Astrocyte of the spinal cord (primary cell): ENCODE measurements around the gene KCNQ1.

Experiments used
- DNase-seq: peaks from one replicate; pipeline ENCODE4 v3.0.0; 2011; ENCODE audit warnings: low read depth, low spot score
- H3K4me3 ChIP-seq: 2 replicates; pipeline ENCODE4 v1.5.1; 2011; ENCODE audit warnings: low read depth, mild to moderate bottlenecking, low read length, moderate library complexity
- in situ Hi-C: cut with HindIII; loops from 2 replicates; pipeline ENCODE4 v1.10.0; 2017; ENCODE audit warnings: low sequenced_read_pairs
- TF ChIP-seq, protein P1 (sequence below): IDR thresholded peaks from 2 replicates; pipeline ENCODE4 v1.5.1; 2012; ENCODE audit warnings: low read depth, mild to moderate bottlenecking, low read length, inconsistent platforms

The KCNQ1 gene

DNA sequence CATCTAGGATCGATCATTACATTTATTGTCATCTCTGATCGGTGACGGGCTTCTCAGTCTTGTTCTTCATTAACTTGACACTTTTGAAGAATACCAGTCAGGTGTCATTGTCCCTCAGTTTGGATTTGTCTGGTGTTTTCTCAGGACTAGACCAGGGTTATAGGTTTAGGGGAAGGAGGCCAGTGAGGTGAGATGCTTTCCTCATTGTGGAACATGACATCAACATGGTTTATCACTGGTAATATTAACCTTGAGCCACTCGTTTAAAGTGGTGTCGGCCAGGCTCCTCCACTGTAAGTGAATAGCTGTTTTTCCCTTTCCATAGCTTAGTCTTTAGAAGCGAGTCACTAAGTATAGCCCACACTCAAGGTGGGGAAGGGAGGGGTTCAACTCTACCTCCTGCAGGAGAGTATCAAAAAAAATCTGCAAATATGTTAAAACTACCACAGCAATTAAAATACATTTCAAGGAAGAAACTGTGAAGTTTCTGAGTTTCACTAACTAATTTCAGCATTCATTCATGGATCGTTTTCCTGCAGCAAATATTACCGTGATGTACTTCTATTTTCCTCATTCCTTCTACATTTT is 213.0 kb downstream of the KCNQ1 start:
- DNase-seq: no peak
- TF ChIP-seq, protein P1, sequence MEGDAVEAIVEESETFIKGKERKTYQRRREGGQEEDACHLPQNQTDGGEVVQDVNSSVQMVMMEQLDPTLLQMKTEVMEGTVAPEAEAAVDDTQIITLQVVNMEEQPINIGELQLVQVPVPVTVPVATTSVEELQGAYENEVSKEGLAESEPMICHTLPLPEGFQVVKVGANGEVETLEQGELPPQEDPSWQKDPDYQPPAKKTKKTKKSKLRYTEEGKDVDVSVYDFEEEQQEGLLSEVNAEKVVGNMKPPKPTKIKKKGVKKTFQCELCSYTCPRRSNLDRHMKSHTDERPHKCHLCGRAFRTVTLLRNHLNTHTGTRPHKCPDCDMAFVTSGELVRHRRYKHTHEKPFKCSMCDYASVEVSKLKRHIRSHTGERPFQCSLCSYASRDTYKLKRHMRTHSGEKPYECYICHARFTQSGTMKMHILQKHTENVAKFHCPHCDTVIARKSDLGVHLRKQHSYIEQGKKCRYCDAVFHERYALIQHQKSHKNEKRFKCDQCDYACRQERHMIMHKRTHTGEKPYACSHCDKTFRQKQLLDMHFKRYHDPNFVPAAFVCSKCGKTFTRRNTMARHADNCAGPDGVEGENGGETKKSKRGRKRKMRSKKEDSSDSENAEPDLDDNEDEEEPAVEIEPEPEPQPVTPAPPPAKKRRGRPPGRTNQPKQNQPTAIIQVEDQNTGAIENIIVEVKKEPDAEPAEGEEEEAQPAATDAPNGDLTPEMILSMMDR: no peak
- in situ Hi-C loops: no loop called here

DNA sequence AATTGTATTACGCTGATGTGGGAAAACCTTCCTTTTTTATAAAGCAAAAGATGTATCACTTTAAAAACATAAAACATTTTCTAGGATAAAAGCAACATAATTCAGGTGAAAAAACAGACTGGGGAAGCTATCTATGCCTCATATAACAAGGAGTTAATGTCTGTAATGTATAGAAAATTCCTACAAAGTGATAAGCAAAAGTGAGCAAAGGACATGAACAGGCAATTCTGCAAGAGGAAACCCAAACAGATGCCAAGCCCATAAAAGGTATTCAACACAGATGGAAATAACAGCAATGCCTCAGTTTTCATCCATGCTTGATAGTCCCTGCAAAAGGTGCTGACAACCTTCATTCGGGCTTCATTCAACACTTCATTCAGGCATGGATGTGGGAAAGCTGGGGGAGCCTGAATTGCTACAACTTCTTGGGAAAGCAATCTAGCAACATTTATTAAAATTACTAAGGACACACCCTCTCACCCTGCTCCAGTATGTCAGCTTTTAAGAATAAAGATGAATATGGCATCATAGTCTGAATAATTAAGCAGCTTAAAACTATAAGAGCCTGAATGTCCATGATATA is 215.6 kb downstream of the KCNQ1 start:
- in situ Hi-C loops: no loop called here
- H3K4me3 ChIP-seq: no peak overlapping the region
- TF ChIP-seq, protein P1: no peak
- no peak for DNase-seq

More for the DNA sequence above, 213.0 kb downstream of the KCNQ1 start:
- H3K4me3 ChIP-seq: no peak overlapping the region

DNA sequence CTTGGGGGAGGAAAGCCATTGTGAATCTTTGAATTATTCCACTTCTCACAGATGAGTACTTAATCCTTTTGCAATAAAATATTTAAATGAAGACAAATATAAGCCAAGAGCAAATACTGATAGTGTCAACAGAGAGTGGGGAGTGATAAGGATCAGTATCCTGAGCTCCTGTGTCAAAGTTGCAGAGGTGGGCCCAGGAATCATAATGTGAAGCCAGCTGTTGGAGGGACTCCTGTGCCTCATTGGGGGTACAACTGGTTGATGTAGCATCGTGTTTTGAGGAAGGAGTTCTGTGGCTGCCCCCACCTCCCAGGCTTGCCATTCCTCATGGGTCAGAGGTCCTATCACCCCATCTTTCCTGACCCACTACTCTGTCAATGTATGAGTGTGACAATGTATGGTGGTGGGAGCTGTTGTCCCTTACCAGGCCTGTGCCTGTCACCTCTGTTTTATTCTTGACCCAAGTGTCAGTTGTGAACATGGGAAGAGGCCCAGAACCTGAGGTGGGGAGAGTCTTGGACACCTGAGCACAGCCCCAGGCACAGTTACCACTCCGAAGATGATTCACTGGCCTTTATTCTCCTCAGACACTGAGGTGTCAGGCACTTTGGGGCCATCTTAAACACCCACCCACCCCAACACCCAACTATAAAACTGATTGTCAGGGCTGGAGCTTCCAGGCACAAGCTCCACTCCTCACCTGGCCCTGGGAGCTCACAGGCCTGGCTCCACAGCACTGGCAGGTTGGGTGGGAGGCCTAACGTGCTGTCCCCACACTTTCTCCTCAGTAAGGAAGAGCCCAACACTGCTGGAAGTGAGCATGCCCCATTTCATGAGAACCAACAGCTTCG is 216.6 kb downstream of the KCNQ1 start:
- no peak overlapping the region for H3K4me3 ChIP-seq
- in situ Hi-C loops: no loop called here
- DNase-seq: no peak
- TF ChIP-seq, protein P1: no peak

DNA sequence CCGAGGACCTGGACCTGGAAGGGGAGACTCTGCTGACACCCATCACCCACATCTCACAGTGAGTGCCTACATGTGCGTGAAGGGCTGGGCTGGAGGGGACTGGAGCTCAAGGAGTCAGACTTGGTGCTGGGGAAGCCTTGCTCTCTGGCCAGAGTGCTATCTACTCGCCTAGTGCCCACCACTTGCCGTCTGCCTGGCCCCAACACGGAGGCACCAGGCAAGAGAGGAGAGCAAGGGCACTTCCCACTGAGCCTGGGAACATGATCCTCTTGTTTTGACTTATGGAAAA is 217.2 kb downstream of the KCNQ1 start:
- TF ChIP-seq, protein P1: no peak
- no peak overlapping the region for H3K4me3 ChIP-seq
- in situ Hi-C loops: no loop called here
- no peak for DNase-seq

DNA sequence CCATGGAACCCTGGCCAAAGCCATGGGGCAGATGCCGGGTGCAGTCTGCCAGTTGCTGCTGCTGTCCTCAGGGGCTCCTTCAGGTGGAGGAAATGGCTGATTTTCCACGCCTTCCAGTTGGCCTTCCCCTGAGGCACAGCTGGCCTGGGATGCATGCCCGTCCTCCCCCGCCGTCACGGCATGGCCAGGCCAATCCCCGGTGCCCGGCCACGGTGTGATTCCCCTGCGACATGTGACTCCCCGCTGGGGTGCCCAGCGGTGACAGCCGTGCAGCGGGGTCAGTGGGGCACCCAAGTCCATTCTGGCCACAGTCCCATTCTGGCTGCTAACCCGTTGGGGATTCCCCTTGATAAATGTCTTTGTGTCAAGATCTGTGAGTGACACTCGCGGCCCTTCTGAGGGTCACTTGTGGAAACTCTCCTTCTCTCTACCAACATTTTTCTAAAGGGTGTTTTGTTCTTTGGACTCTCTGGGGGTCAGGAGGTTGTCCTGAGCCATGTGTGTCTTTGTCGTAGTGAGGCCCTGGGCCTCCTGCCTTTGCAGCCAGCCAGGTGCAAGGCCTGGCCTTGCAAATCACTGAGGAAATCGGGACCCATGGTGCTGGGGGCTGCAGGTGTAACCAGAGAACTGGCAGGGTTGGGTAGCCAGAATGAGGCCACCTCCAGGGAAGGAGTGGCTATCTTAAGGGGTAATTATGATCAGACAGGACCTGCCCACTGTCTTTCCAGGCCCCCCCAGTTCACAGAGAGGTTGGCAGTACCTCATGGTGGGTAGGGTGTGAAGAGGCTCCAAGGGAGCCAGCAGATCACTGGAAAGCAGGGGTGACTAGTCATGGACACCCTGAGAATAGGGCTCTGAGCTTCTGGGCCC is 217.9 kb downstream of the KCNQ1 start:
- in situ Hi-C loops: no loop called here
- TF ChIP-seq, protein P1: no peak
- H3K4me3 ChIP-seq: no peak overlapping the region
- DNase-seq: no peak

DNA sequence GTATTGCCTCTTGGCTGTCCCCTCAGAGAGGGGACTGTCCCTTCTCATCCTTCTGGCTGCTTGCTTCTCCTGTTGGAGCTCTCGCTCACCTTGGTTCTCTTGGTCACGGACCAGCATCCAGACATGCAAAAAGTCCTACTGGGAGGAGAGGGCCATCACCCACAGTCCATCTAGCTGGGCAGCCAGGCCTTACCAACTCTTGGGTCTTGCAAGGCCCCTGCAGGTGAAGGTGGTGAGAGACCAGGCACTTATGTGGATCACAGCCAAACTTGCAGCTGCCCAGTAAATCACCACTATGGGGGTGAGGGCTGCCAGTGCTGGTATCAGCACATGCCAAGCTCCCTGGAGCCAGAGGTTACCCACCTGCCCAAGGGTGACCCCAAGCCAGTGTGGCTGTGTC is 218.7 kb downstream of the KCNQ1 start:
- TF ChIP-seq, protein P1: no peak
- in situ Hi-C loops: no loop called here
- H3K4me3 ChIP-seq: no peak overlapping the region
- no peak for DNase-seq
